ENCODE data around the gene DDI2.

DDI2 gene

GRCh38 chr1:15680561-15681348 lies 63.5 kb downstream of the DDI2 start:
- no peak for DNase-seq
- no peaks in the 10 kb centered on the region for H4K20me1 ChIP-seq (ENCODE audit: insufficient read depth, low read length)
- peaks cover 19% of the 10 kb centered on the region for H3K79me2 ChIP-seq (ENCODE audit: insufficient read depth, low read length)
- H3K27ac ChIP-seq (ENCODE audit: low read length): no peak overlapping the region
- no peaks in the 10 kb centered on the region for H3K36me3 ChIP-seq (ENCODE audit: insufficient read depth, low read length)
- no peak overlapping the region for H2AFZ ChIP-seq (ENCODE audit: low read depth, low read length)
- no peak overlapping the region for H3K4me2 ChIP-seq (ENCODE audit: insufficient read depth, low read length)
- no peak overlapping the region for H3K4me3 ChIP-seq (ENCODE audit: low read depth in 1 of 2, low read length in 2 of 2)
- H3K4me1 ChIP-seq (ENCODE audit: insufficient read depth, low read length): peaks cover 16% of the 10 kb centered on the region
- TF ChIP-seq CTCF (IDR thresholded peaks at IDR 0.05; ENCODE audit: borderline replicate concordance, extremely low read depth, low read length, poor library complexity, severe bottlenecking) (no peak), EZH2 (IDR thresholded peaks at IDR 0.05; ENCODE audit: borderline replicate concordance, low read depth, low read length, severe bottlenecking) (no peak)
- no peak for ATAC-seq (ENCODE audit: insufficient read depth, low read depth)
- H3K27me3 ChIP-seq (ENCODE audit: insufficient read depth, low read length, poor library complexity): no peaks in the 10 kb centered on the region
- H3K9me3 ChIP-seq (ENCODE audit: insufficient read depth, low read length, severe bottlenecking): no peaks in the 10 kb centered on the region
- H3K9ac ChIP-seq (ENCODE audit: low read depth, low read length): no peak overlapping the region

- no peak overlapping the region for H3K9ac ChIP-seq (ENCODE audit: low read depth, low read length)
- H3K4me3 ChIP-seq (ENCODE audit: low read depth in 1 of 2, low read length in 2 of 2): no peak overlapping the region
- ATAC-seq (ENCODE audit: insufficient read depth, low read depth) (no peak), DNase-seq (no peak)
- no peaks in the 10 kb centered on the region for H3K36me3 ChIP-seq (ENCODE audit: insufficient read depth, low read length)
- H3K9me3 ChIP-seq (ENCODE audit: insufficient read depth, low read length, severe bottlenecking): no peaks in the 10 kb centered on the region
- no peak overlapping the region for H3K4me2 ChIP-seq (ENCODE audit: insufficient read depth, low read length)
- H2AFZ ChIP-seq (ENCODE audit: low read depth, low read length): no peak overlapping the region
- H3K79me2 ChIP-seq (ENCODE audit: insufficient read depth, low read length): peaks cover 28% of the 10 kb centered on the region
- no peak for TF ChIP-seq CTCF (IDR thresholded peaks at IDR 0.05; ENCODE audit: borderline replicate concordance, extremely low read depth, low read length, poor library complexity, severe bottlenecking)
- TF ChIP-seq EZH2 (IDR thresholded peaks at IDR 0.05; ENCODE audit: borderline replicate concordance, low read depth, low read length, severe bottlenecking): no peak
- H3K4me1 ChIP-seq (ENCODE audit: insufficient read depth, low read length): peaks cover 22% of the 10 kb centered on the region
- no peaks in the 10 kb centered on the region; the same call in 1 of the 2 replicates for H4K20me1 ChIP-seq (ENCODE audit: insufficient read depth, low read length)
- H3K27me3 ChIP-seq (ENCODE audit: insufficient read depth, low read length, poor library complexity): no peaks in the 10 kb centered on the region
- H3K27ac ChIP-seq (ENCODE audit: low read length): no peak overlapping the region
These were observed 64.4 kb downstream of the DDI2 start for GRCh38 chr1:15681349-15682292.

GRCh38 chr1:15682936-15683341 lies 65.7 kb downstream of the DDI2 start:
- TF ChIP-seq EZH2 (IDR thresholded peaks at IDR 0.05; ENCODE audit: borderline replicate concordance, low read depth, low read length, severe bottlenecking) (no peak), CTCF (IDR thresholded peaks at IDR 0.05; ENCODE audit: borderline replicate concordance, extremely low read depth, low read length, poor library complexity, severe bottlenecking) (no peak)
- no peak overlapping the region for H3K4me3 ChIP-seq (ENCODE audit: low read depth in 1 of 2, low read length in 2 of 2)
- no peaks in the 10 kb centered on the region; the same call in 1 of the 2 replicates for H4K20me1 ChIP-seq (ENCODE audit: insufficient read depth, low read length)
- no peak for ATAC-seq (ENCODE audit: insufficient read depth, low read depth)
- peaks cover 41% of the 10 kb centered on the region for H3K79me2 ChIP-seq (ENCODE audit: insufficient read depth, low read length)
- H3K9me3 ChIP-seq (ENCODE audit: insufficient read depth, low read length, severe bottlenecking): no peaks in the 10 kb centered on the region
- peaks cover 22% of the 10 kb centered on the region for H3K4me1 ChIP-seq (ENCODE audit: insufficient read depth, low read length)
- DNase-seq: no peak
- no peak overlapping the region for H3K27ac ChIP-seq (ENCODE audit: low read length)
- no peak overlapping the region for H3K4me2 ChIP-seq (ENCODE audit: insufficient read depth, low read length)
- H3K27me3 ChIP-seq (ENCODE audit: insufficient read depth, low read length, poor library complexity): no peaks in the 10 kb centered on the region
- peak overlapping the region; percentile 95; the same call in 1 of the 2 replicates for H3K9ac ChIP-seq (ENCODE audit: low read depth, low read length)
- no peaks in the 10 kb centered on the region for H3K36me3 ChIP-seq (ENCODE audit: insufficient read depth, low read length)
- 0 out of 2 replicates have a peak overlapping the region, but pooled peaks have one; percentile 9 for H2AFZ ChIP-seq (ENCODE audit: low read depth, low read length)
